Activated T-helper 1 cell treated with anti-CD3 and anti-CD28 coated beads, Interleukin-2, amount 50 U/mL, for 16 hours (primary cell): ENCODE results near the gene ADAM22.
A peak's percentile ranks its signal among the peaks of the same experiment; 100 is the strongest.
"Not testable (repeated sequence)": the region's sequence is repeated elsewhere in the genome, so short reads cannot be mapped to it uniquely, and the experiment has no call there.

Source experiments
- DNase-seq, 2 donors: peaks; one replicate each; pipeline ENCODE4 v3.0.0-alpha.2; 2020; ENCODE audit warnings: low read depth in 1 of 2, low spot score in 1 of 2

The ADAM22 gene, protein sequence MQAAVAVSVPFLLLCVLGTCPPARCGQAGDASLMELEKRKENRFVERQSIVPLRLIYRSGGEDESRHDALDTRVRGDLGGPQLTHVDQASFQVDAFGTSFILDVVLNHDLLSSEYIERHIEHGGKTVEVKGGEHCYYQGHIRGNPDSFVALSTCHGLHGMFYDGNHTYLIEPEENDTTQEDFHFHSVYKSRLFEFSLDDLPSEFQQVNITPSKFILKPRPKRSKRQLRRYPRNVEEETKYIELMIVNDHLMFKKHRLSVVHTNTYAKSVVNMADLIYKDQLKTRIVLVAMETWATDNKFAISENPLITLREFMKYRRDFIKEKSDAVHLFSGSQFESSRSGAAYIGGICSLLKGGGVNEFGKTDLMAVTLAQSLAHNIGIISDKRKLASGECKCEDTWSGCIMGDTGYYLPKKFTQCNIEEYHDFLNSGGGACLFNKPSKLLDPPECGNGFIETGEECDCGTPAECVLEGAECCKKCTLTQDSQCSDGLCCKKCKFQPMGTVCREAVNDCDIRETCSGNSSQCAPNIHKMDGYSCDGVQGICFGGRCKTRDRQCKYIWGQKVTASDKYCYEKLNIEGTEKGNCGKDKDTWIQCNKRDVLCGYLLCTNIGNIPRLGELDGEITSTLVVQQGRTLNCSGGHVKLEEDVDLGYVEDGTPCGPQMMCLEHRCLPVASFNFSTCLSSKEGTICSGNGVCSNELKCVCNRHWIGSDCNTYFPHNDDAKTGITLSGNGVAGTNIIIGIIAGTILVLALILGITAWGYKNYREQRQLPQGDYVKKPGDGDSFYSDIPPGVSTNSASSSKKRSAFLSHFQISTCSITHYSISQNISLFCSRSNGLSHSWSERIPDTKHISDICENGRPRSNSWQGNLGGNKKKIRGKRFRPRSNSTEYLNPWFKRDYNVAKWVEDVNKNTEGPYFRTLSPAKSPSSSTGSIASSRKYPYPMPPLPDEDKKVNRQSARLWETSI

DNA sequence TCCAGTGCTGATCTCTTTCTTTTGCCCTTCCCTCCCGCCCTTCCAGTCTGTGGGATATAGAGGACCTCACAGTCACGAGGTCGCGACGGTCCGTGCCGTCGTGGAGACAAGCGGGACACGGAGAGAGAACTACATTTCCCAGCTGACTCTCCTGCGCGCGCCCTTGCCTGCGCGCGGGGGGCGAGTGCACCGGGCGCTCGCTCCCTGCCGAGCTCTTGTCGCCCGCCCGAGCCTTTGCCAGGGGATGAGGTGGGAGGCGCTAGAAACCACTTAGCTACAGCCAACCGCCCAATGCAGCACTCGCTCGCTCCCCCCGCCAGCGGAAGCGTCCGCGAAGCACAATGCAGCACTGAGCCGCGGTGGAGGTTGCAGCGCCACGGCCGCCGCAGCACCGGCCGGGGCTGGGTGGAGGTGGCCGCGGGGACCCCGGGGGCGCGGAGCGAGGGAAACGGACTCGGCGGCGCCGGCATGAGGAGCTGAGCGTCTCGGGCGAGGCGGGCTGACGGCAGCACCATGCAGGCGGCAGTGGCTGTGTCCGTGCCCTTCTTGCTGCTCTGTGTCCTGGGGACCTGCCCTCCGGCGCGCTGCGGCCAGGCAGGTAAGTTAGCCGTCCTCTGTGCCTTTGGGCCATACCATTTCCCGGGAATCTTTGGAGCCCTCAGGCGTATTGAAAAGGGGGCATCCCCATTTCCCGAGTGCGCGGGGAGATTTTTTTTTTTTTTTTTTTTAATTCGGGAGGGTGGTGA is at the start of gene ADAM22:
Gene ADAM22, plus strand, starts transcription at position 299 of the 746 bp plus-strand sequence. Its CDS starts 215 bp downstream, at position 514.
- DNase-seq, result peak; percentile 57 to 69

DNA sequence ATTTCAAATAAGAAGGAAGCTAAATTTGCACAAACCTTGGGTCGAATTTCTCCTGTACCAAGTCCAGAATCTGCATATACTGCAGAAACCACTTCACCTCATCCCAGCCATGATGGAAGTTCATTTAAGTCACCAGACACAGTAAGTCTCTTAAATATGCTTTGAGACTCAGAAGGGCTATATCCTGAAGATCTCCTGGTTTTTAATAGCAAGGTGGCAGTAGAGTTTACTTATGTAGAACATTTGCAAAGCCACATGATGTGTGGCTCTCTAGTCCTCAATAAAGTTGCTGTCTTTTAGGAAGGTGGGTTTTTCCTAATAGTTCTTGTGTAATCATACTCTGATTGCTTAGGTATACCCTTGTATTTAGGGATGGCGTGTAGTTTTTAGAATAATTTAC is 49.0 kb upstream of the ADAM22 start:
- DNase-seq, result no peak

DNA sequence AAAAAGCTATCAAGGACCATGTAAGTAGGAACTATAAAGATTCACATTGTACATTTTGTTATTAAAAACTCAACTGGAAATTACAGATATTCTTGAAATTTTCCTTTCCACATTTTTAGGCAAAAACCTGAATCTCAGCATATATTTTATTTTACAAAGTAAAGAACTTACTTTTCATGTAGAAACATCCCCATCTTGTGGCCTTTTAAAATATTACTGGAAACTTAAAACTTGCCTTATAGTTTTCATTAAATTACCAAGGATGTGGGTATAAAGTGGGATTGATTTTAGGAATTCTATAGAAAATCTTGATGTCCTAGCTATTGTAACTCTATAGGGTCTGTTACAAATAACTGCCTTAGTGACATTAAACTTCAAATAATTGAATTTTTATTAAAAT is 47.2 kb upstream of the ADAM22 start:
- DNase-seq, result no peak

DNA sequence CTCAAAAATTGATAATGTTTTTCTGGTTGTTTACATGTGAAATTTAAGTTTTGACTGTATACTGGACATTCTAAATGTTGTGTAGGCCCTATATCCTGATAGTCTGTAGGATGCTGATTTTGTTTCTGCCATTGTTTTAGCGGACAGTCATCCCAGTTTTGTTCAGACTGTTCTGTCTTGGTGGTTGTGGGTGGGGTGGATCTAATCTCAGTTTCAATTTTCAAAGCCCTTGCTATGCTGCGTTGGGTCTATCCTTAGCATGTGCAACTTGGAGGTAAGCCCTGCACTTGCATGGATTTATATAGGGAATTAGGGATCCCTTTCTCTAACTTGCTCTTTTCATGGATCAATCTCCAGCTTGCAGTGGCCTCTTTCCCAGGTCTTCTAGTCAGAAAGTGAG is 38.7 kb upstream of the ADAM22 start:
- DNase-seq, result no peak

DNA sequence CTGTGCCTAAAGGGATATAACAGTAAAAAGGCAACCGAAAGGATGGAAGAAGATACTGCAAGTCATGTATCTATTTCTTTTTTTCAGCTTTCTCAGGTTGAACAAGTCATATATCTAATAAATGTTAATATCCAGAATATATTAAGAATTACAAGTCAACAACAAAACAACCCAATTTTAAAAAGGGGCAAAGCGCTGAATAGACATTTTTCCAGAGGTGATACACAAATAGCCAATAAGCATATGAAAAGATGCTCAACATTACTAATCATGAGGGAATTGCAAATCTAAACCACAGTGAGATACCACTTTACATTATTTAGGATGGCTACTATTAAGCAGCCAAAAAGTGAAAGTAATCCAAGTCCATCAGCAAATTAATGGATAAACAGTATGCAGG is 34.8 kb upstream of the ADAM22 start:
- DNase-seq, result no peak

DNA sequence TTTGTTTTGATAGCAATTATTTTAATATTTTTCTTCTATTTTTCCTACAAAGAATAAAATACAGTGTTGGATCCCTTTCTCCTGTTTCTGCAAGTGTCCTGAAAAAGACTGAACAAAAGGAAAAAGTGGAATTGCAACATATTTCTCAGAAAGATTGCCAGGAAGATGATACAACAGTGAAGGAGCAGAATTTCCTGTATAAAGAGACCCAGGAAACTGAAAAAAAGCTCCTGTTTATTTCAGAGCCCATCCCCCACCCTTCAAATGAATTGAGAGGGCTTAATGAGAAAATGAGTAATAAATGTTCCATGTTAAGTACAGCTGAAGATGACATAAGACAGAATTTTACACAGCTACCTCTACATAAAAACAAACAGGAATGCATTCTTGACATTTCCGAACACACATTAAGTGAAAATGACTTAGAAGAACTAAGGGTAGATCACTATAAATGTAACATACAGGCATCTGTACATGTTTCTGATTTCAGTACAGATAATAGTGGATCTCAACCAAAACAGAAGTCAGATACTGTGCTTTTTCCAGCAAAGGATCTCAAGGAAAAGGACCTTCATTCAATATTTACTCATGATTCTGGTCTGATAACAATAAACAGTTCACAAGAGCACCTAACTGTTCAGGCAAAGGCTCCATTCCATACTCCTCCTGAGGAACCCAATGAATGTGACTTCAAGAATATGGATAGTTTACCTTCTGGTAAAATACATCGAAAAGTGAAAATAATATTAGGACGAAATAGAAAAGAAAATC is 26.7 kb upstream of the ADAM22 start:
- DNase-seq, result not testable (repeated sequence)

DNA sequence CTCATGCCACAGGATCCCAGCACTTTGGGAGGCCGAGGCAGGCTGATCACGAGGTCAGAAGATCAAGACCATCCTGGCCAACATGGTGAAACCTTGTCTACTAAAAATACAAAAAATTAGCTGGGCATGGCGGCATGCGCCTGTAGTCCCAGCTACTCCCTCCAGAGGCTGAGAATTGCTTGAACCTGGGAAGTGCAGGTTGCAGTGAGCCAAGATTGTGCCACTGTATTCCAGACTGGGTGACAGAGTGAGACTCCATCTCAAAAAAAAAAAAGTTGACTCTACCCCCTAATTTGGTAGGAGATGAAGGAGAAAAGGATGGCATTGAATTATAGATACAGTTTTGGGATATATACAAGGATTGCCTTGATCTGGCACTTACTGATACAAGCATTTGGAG is 25.2 kb upstream of the ADAM22 start:
- not testable (repeated sequence) for DNase-seq

DNA sequence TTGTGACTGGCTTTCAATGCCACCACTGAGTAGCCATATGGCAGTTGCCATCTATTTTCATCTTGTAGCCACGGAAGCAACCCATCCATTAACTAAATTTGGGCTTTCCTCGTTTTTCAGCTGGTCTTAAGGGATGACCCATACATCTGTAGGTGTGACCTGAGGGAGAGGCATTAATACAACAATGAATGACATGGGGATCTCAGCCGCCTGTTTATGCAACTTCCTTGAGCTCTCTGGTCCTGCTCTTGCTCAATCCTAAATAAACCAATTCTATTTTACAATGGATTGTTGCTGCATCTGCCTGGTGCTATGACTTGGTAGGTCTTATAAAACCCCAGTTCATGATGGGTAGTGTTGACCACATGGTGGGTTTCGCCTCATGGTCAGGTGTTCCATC is 21.9 kb upstream of the ADAM22 start:
- DNase-seq, result no peak

DNA sequence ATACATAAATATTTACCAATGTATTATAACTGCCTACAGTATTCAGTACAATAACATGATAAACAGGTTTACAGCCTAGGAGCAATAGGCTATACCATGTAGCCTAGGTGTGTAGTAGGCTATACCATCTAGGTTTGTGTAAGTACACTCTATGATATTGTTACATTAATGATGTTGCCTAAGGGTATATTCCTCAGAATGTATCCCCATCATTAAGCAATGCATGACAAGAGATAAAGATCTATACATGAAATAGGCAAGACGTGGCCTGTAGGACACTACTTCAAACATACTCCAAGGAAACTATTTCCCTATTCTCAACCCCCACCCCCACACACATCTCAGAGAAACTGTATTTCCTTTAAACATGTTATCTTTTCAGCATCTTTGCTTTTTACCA is 15.3 kb upstream of the ADAM22 start:
- no peak for DNase-seq

DNA sequence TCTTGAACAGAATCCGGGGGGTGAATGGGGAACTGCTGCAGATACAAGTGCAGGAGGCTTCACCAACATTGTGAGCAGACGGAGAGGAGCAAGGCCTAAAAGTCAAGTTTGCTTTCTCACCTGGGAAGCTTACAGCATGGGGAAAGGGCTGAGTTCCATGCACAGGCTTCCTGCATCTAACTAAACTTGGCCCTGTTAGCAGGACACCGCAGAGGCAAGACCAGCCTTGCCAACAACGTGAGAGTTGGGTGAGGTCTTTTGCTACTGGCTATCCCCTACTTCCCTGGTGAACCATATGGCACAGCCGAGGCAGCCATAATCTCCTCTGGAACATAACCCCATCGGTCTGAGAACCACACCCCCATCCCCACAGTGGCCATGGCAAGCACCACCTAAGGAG is 14.2 kb upstream of the ADAM22 start:
- no peak for DNase-seq

DNA sequence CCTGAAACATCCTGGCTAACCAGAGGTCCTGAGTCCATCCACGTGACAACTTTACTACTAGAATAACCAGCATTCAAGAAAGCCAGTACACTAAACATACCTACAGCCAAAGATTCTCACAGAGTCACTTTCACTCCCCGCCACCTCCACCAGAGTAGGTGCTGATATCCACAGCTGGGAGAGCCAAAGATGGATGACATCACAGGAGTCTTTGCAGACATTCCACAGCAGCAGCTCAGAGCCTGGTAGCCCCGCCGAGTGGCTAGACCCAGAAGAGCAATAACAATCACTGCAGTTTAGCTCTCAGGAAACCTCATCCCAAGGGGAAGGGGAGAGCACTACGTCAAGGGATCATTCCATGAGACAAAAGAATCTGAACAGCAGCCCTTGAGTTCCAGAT is 13.5 kb upstream of the ADAM22 start:
- DNase-seq, result no peak

DNA sequence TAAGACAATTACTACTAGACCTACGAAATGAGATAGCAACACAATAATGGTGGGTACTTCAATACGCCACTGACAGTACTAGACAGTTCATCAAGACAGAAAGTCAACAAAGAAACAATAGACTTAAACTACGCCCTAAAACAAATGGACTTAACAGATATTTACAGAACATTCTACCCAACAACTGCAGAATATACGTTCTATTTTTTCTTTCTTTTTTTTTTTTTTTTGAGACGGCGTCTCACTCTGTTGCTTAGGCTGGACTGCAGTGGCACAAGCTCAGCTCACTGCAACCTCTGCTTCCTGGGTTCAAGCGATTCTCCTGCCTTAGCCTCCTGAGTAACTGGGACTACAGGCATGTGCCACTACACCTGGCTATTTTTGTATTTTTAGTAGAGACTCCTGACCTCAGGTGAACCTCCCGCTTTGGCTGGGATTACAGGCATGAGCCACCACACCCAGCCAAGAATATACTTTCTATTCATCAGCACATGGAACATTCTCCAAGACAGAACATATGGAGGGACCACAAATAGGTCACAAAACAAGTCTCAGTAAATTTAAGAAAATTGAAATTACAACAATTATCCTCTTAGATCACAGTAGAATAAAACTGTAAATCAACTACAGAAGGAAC is 11.2 kb upstream of the ADAM22 start:
- not testable (repeated sequence) for DNase-seq

DNA sequence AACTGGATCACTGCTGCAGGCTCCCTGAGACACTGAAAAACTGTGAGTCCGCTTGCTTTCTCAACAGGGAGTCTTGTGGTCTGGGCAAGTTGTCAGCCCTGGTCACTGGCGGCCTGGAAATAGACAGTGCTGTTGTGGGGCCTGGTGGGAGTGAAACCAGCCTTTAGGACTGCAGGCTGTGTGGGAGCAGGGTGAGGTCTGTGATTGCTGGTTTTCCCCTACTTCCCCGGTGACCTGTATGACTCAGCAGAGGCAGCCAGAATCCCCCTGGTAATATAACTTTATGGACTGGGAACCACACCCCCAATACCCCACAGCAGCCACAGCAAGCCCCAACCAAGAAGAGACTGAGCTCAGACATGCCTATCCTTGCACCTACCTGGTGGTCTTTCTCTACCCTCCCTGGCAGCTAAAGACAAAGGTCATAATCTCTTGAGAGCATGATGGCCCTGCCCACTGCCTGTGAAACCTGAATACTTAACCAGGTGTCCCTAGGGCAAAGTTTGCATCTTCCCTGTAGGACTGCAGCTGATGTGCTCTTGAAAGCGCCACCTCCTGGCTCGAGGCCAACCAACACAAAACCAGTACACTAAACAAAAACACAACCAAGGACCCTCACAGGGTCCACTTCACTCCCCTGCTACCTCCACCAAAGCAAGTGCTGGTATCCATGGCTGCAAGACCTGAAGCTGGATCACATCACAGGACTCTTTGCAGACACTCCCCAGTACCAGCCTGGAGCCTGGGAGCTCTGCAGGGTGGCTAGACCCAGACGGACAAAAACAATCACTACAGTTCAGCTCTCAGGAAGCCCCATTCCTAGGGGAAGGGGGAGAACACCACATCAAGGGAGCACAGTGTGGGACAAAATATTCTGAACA is 7.2 kb upstream of the ADAM22 start:
- no peak for DNase-seq

DNA sequence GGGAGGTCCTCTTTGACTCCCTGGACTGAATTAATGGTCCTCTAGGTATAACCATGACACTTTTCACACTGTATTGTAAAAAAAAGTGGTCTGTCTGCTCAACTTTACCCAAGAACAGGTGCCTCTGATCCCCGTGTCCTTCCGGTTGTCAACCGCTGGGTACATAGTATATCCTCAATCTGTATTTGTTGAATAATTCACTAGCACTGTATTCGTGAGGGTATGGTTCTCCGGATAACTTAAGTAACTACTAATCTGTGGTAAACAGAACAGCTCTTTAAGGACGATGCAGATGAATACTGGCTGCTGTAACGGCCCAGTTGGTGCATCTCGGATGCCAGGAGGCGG is 472 bp upstream of the ADAM22 start:
- DNase-seq, result no peak

DNA sequence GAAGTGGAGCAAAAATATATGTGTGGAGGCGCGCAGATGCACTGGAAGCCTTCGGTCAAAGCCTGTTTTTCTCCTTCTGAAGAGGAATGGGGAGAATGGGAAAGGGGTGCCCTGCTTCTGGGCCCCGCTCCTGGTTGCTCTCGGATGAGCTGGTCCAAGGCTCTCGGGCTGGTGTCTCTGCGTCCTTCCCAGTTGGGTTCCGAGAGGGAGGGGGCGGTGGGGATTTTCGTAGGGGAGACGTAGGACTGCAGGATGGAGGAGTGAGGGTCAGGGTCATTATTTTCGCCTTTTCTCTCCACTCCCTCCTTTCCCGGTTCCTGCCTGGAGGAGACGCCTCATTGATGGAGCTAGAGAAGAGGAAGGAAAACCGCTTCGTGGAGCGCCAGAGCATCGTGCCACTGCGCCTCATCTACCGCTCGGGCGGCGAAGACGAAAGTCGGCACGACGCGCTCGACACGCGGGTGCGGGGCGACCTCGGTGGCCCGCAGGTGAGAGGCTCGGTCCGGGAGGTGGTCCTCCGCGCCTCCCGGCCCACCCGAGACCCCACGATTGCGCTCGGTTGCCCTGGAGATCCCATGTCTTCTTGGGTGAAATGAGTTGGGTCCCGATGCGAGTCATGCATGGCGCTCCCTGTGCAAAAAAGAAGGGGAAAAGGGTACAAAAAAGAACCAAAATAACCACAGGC is 790 bp downstream of the ADAM22 start:
- no peak for DNase-seq

DNA sequence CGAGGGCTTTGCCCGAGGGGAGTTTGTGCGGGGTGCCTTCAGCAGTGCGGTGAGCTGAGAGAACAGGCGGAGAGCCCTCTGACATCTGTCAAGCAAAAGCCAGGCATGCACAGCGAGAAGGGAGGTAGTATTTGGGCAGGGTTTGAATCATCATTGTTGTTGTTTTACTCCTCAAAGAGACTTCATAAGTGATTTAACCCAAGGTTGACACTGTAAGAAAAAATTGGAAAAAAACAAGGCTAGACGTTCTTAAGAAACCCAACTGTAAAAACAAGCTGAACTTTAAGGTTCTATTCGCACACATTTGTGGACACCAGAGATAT is 1.3 kb downstream of the ADAM22 start:
- DNase-seq, result no peak

DNA sequence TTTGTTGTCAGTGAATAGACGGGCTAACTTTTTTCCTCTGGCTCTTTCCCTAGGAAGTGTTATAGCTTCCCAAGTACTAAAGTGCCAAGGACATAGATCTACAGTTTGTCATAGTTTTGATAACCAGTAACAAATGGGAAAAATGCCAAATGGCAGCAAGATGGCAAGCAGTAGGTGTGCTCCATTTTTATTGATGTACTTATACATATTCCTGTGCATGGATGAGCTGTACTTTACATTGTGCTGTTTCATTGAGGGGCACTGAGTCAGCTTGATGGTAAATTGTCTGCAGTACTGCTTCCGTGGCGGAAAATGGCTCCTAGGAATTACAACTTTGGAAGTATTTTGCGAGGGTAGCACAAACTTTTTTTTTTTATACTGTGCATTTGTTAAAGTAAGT is 7.1 kb downstream of the ADAM22 start:
- no peak for DNase-seq

DNA sequence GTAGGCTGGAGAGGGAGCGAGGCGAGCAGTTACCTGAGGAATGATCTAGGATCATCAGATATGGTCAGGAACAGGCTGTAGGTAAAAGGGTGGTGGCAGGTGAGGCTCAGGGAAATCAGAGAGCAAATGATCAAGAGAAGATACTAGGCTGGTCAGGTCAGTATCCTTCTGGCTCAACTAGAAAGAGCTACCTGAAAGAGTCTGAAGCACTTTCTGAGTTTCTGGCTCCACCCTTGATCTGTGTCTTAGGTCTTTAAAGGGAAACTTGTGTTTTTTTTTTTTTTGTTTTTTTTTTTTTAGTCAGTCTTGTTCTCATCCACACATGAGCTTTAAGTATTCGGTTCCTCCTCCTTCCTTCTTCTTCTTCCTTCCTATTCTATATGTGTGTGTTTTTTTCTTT is 10.5 kb downstream of the ADAM22 start:
- no peak for DNase-seq

DNA sequence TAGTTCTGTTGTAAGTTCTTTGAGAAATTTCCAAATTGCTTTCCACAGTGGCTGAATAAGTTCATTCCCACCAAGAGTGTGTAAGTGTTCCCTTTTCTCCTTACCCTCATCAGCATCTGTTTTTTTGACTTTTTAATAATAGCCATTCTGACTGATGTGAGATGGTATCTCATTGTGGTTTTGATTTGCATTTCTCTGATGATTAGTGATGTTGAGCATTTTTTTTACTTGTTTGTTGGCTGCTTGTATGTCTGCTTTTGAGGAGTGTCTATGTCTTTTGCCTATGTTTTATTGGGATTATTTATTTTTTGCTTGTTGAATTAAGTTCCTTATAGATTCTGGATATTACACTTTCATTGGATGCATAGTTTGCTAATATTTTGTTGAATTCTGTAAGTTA is 11.9 kb downstream of the ADAM22 start:
- DNase-seq, result not testable (repeated sequence)
